Activated CD8-positive, alpha-beta T cell treated with anti-CD3 and anti-CD28 coated beads for 36 hours (primary cell): Measurements from ENCODE around the gene KDM8. TPM values are rescaled to one million over a fixed set of nuclear protein-coding genes. Genes with fewer than 3 reads are reported as not detected.
A peak's percentile ranks its signal among the peaks of the same experiment; 100 is the strongest.
"Not testable (repeated sequence)": the region's sequence is repeated elsewhere in the genome, so short reads cannot be mapped to it uniquely, and the experiment has no call there.

ENCODE experiments used
- ATAC-seq: fragments of 200-7000 bp; cut with Tn5 transposase; one replicate; pipeline ENCODE4 v1.10.0; 2021; ENCODE audit warnings: mild to moderate bottlenecking, moderate library complexity
- CTCF ChIA-PET: fragments of 350-600 bp; sonication (Branson Sonifier 250); formaldehyde crosslinking; loops from one replicate; lab custom pipeline; 2021; ENCODE audit warnings: antibody characterized with exemption; lab: Charles Lee
- POLR2A ChIA-PET: fragments of 350-600 bp; sonication (Branson Sonifier 250); formaldehyde crosslinking; loops from one replicate; lab custom pipeline; 2021; ENCODE audit warnings: antibody characterized with exemption; lab: Charles Lee
- DNase-seq: peaks from one replicate; pipeline ENCODE4 v3.0.0-alpha.2; 2020
- H3K27ac Mint-ChIP-seq: one replicate; pipeline ENCODE4 v1.8.0; 2021; ENCODE audit warnings: mild to moderate bottlenecking, mixed read lengths
- H3K27me3 Mint-ChIP-seq: one replicate; pipeline ENCODE4 v1.8.0; 2021; ENCODE audit warnings: mixed read lengths
- H3K36me3 Mint-ChIP-seq: one replicate; pipeline ENCODE4 v1.8.0; 2021; ENCODE audit warnings: low read depth, mixed read lengths
- H3K4me1 Mint-ChIP-seq: one replicate; pipeline ENCODE4 v1.8.0; 2021; ENCODE audit warnings: low read depth, mixed read lengths
- H3K4me3 Mint-ChIP-seq: one replicate; pipeline ENCODE4 v1.8.0; 2021; ENCODE audit warnings: mild to moderate bottlenecking, moderate library complexity, mixed read lengths
- H3K9me3 Mint-ChIP-seq: one replicate; pipeline ENCODE4 v1.8.0; 2021; ENCODE audit warnings: mixed read lengths
- intact Hi-C: fragments of 100-400 bp; cut with micrococcal nuclease; formaldehyde crosslinking; loops from one replicate; pipeline ENCODE4 v1.10.0; 2022
- total RNA-seq, 2 experiments: library from RNA; stranded (reverse); gene quantifications; one replicate each; pipeline ENCODE4 v1.2.3, GENCODE V29; 2021
- TF ChIP-seq, protein P1 (sequence below): fragments of 200-600 bp; IDR thresholded peaks from one replicate; pipeline ENCODE4 v1.8.0; 2022; ENCODE audit warnings: antibody characterized with exemption, mild to moderate bottlenecking

The KDM8 gene
- total RNA-seq, 2 experiments from 2014 or later, result 10.9 to 12.7 TPM

DNA sequence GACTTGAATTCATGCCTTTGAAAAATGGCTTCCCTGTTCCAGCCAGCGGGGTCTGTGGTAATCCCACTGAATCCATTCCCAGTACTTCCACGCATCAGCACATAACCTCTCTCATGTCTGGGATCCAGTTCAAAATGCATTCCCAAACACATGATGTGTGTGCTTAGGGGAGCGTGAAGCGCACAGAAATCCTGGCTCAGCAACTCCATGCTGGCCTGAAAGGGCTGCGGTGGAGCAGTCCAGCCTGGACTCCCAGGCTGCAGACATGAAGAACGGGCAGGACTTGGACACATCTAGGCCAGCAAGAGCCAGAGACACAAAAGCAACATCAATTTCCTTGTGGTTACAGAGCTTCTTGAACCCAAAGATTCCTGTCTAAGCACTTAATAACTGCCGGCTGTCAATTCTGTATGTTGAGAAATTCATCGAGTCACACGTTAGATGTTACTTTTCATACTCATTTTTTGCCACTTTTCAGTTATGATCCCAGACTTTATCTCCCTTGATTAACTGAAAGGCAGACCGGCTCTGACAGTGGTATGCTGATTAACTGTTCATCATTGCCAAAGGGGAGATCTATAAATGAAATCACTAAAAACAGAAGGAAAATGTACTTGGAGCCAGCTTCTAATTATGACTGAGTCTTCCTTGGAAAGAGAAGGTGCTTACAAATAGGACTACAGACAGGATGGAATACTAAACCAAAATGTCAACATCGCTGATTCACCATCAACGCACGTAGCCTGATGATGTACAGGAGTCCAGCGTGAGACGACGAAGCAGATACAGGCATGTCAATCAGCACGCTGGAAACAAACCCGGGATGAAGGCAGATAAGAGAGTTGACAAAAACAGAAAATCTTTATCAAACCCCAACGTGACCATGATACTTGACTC is 42.2 kb downstream of the KDM8 start:
- POLR2A ChIA-PET, result interaction anchor here (0.7 to 13.8 kb wide), 6 partner anchors 10 to 76 kb away, joined by 3 to 126 read pairs (median 5); no protein-coding TSS in a partner anchor
- H3K4me1 Mint-ChIP-seq, result peaks cover 85% of the 10 kb centered on the region
- peak; percentile 80 for ATAC-seq

DNA sequence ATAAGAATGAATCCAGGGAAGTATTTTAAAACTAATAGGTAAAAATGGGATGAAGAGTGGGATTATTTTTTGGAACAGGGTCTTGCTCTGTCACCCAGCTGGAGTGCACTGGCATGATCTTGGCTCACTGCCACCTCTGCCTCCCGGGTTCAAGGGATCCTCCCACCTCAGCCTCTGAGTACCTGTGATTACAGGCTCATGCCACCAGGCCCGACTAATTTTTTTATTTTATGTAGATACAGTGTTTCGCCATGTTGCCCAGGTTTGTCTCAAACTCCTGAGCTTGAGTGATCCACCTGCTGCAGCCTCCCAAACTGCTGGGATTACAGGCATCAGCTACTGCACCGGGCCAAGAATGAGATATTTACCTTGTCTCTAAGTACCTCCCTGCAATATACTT is 43.1 kb downstream of the KDM8 start:
- TF ChIP-seq, protein P1, sequence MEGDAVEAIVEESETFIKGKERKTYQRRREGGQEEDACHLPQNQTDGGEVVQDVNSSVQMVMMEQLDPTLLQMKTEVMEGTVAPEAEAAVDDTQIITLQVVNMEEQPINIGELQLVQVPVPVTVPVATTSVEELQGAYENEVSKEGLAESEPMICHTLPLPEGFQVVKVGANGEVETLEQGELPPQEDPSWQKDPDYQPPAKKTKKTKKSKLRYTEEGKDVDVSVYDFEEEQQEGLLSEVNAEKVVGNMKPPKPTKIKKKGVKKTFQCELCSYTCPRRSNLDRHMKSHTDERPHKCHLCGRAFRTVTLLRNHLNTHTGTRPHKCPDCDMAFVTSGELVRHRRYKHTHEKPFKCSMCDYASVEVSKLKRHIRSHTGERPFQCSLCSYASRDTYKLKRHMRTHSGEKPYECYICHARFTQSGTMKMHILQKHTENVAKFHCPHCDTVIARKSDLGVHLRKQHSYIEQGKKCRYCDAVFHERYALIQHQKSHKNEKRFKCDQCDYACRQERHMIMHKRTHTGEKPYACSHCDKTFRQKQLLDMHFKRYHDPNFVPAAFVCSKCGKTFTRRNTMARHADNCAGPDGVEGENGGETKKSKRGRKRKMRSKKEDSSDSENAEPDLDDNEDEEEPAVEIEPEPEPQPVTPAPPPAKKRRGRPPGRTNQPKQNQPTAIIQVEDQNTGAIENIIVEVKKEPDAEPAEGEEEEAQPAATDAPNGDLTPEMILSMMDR, result peak; percentile 21
- ChIA-PET POLR2A (interaction anchor here (13.8 kb wide), 1 partner anchor 10 kb away, joined by 126 read pairs; no protein-coding TSS in a partner anchor), CTCF (interaction anchor here (1.0 to 1.2 kb wide), 2 partner anchors 70 to 129 kb away, joined by 3 read pairs; no protein-coding TSS in a partner anchor)
- peaks cover 7% of the 10 kb centered on the region for H3K9me3 Mint-ChIP-seq
- H3K27me3 Mint-ChIP-seq, result no peaks in the 10 kb centered on the region
- peaks cover 86% of the 10 kb centered on the region for H3K4me1 Mint-ChIP-seq
- H3K27ac Mint-ChIP-seq, result peak overlapping the region; percentile 81
- H3K36me3 Mint-ChIP-seq, result peaks cover 66% of the 10 kb centered on the region
- ATAC-seq (no peak), DNase-seq (no peak)
- intact Hi-C loops, result no loop called here
- H3K4me3 Mint-ChIP-seq, result no peak overlapping the region

More for the DNA sequence above, 42.2 kb downstream of the KDM8 start:
- no peaks in the 10 kb centered on the region for H3K27me3 Mint-ChIP-seq
- CTCF ChIA-PET, result interaction anchor here (0.9 kb wide), 1 partner anchor 11 kb away, joined by 4 read pairs; no protein-coding TSS in a partner anchor
- TF ChIP-seq, protein P1, result no peak
- intact Hi-C loops, result no loop called here
- peak; percentile 74 for DNase-seq
- no peak overlapping the region for H3K4me3 Mint-ChIP-seq
- peaks cover 7% of the 10 kb centered on the region for H3K9me3 Mint-ChIP-seq
- peak overlapping the region; percentile 81 for H3K27ac Mint-ChIP-seq
- peaks cover 68% of the 10 kb centered on the region for H3K36me3 Mint-ChIP-seq

DNA sequence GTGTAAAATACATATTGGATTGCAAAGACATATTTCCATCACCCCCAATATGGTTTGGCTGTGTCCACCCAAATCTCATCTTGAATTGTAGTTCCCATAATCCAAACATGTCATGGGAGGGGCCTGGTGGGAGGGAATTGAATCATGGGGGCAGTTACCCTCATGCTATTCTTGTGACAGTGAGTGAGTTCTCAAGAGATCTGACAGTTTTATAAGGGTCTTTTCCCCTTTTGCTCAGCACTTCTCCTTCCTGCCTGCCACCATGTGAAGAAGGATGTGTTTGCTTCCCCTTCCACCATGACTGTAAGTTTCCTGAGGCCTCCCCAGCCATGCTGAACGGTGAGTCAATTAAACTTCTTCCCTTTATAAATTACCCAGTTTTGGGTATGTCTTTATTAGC is 43.8 kb downstream of the KDM8 start:
- H3K27ac Mint-ChIP-seq, result peak overlapping the region; percentile 81
- H3K4me1 Mint-ChIP-seq, result peaks cover 86% of the 10 kb centered on the region
- H3K27me3 Mint-ChIP-seq, H3K4me3 Mint-ChIP-seq, DNase-seq, intact Hi-C loops, H3K9me3 Mint-ChIP-seq, ATAC-seq: not testable (repeated sequence)
- H3K36me3 Mint-ChIP-seq, result peaks cover 66% of the 10 kb centered on the region
- ChIA-PET CTCF (interaction anchor here (1.0 to 1.2 kb wide), 2 partner anchors 70 to 128 kb away, joined by 3 read pairs; no protein-coding TSS in a partner anchor), POLR2A (interaction anchor here (13.8 kb wide), 1 partner anchor 11 kb away, joined by 126 read pairs; no protein-coding TSS in a partner anchor)

DNA sequence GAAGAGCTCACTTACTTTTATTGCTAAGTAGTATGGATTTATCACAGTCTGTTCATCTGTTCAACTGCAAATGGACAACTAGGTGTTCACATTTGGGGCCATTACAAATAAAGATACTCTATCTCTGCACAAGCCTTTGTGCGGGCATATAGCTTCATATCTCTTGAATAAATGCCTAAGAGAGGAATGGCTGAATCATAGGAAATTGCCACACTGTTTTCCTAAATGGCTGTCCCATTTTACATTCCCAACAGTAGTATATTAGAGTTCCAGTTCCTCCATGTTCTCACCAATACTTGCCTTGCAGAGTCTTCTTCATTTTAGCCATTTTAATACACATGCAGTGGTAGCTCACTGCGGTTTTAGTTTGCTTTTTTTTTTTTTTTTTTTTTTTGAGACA is 44.7 kb downstream of the KDM8 start:
- intact Hi-C loops, result no loop called here
- ChIA-PET POLR2A (interaction anchor here (0.6 to 13.8 kb wide), 4 partner anchors 12 to 216 kb away, joined by 3 to 126 read pairs (median 4); no protein-coding TSS in a partner anchor), CTCF (interaction anchor here (1.2 to 6.0 kb wide), 2 partner anchors 10 to 13 kb away, joined by 3 to 29 read pairs; no protein-coding TSS in a partner anchor)
- peaks cover 7% of the 10 kb centered on the region for H3K9me3 Mint-ChIP-seq
- DNase-seq (no peak), ATAC-seq (no peak)
- peaks cover 66% of the 10 kb centered on the region for H3K36me3 Mint-ChIP-seq
- no peak overlapping the region for H3K4me3 Mint-ChIP-seq
- TF ChIP-seq, protein P1, result no peak
- no peaks in the 10 kb centered on the region for H3K27me3 Mint-ChIP-seq
- H3K27ac Mint-ChIP-seq, result peak overlapping the region; percentile 69
- peaks cover 85% of the 10 kb centered on the region for H3K4me1 Mint-ChIP-seq

DNA sequence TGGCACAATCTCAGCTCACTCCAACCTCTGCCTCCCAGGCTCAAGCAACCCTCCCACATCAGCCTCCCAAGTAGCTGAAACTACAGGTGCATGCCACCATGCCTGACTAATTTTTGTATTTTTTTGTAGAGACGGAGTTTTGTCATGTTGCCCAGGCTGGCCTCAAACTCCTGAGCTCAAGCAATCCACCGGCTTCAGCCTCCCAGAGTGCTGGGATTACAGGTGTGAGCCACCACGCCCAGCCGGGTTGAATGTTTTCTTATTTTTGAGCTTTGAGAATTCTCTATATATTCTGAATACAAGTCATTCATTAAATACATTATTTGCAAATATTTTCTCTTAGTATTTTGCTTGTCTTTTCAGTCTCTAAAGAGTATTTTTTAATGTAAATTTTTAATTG is 45.6 kb downstream of the KDM8 start:
- CTCF ChIA-PET, result interaction anchor here (0.9 to 6.0 kb wide), 5 partner anchors 9 to 69 kb away, joined by 3 to 29 read pairs (median 4); no protein-coding TSS in a partner anchor
- H3K27me3 Mint-ChIP-seq, DNase-seq, intact Hi-C loops, ATAC-seq, H3K4me3 Mint-ChIP-seq, H3K9me3 Mint-ChIP-seq: not testable (repeated sequence)
- Mint-ChIP-seq H3K36me3 (peaks cover 67% of the 10 kb centered on the region), H3K4me1 (peaks cover 85% of the 10 kb centered on the region), H3K27ac (peak overlapping the region; percentile 60)
- POLR2A ChIA-PET, result interaction anchor here (0.6 to 13.8 kb wide), 3 partner anchors 13 to 216 kb away, joined by 3 to 126 read pairs (median 4); no protein-coding TSS in a partner anchor
